ENCODE measurements around the gene CACNA1S. TPM values are rescaled to one million over a fixed set of nuclear protein-coding genes. Genes with fewer than 3 reads are reported as not detected.

Gene CACNA1S
- total and polyA plus RNA-seq, 2 of the 13 experiments (the other 11 are each of a cell fraction or from before 2014, with no cell fraction given): not detected

- TF ChIP-seq ZBTB40 (IDR thresholded peaks at IDR 0.05) (no peak), ZBTB40 (CRISPR knock-in tag; IDR thresholded peaks at IDR 0.05) (no peak), BRCA1 (CRISPR knock-in tag; IDR thresholded peaks at IDR 0.05) (no peak), ZNF556 (CRISPR knock-in tag; IDR thresholded peaks at IDR 0.05; ENCODE audit: borderline replicate concordance) (no peak), ZNF343 (CRISPR knock-in tag; IDR thresholded peaks at IDR 0.05) (no peak), ZNF572 (CRISPR knock-in tag; IDR thresholded peaks at IDR 0.05) (no peak), ATRX (CRISPR knock-in tag; IDR thresholded peaks at IDR 0.05; ENCODE audit: borderline replicate concordance) (no peak)
- TF ChIP-seq, protein P1, sequence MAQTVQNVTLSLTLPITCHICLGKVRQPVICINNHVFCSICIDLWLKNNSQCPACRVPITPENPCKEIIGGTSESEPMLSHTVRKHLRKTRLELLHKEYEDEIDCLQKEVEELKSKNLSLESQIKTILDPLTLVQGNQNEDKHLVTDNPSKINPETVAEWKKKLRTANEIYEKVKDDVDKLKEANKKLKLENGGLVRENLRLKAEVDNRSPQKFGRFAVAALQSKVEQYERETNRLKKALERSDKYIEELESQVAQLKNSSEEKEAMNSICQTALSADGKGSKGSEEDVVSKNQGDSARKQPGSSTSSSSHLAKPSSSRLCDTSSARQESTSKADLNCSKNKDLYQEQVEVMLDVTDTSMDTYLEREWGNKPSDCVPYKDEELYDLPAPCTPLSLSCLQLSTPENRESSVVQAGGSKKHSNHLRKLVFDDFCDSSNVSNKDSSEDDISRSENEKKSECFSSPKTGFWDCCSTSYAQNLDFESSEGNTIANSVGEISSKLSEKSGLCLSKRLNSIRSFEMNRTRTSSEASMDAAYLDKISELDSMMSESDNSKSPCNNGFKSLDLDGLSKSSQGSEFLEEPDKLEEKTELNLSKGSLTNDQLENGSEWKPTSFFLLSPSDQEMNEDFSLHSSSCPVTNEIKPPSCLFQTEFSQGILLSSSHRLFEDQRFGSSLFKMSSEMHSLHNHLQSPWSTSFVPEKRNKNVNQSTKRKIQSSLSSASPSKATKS (CRISPR knock-in tag; IDR thresholded peaks at IDR 0.05): no peak
These were observed 44.1 kb upstream of the CACNA1S start (continued) for GRCh38 chr1:201156346-201156745.
